Fibroblast of pulmonary artery (primary cell): ENCODE results near the gene DOK6.

Experiments used
- DNase-seq: peaks from one replicate; pipeline ENCODE4 v3.0.0-alpha.2; 2010; ENCODE audit warnings: low read depth
- H3K4me3 ChIP-seq: replicated peaks from 2 replicates; pipeline ENCODE4 v1.5.1; 2011; ENCODE audit warnings: low read depth, mild to moderate bottlenecking, control low read depth, low read length, moderate library complexity
- CTCF ChIP-seq: IDR thresholded peaks from 2 replicates; pipeline ENCODE4 v1.5.1; 2011; ENCODE audit warnings: mild to moderate bottlenecking, control low read depth, low read length, inconsistent platforms; ENCODE audit errors: missing control alignments

Gene DOK6

GRCh38 chr18:69584429-69584828 lies 183.7 kb downstream of the DOK6 start:
- DNase-seq, result no peak
- no peak for TF ChIP-seq CTCF
- no peak overlapping the region for H3K4me3 ChIP-seq

- no peak for TF ChIP-seq CTCF
- H3K4me3 ChIP-seq, result no peak overlapping the region
- DNase-seq, result no peak
Measured at GRCh38 chr18:69585696-69586095, 185.0 kb downstream of the DOK6 start.

GRCh38 chr18:69586537-69586936 lies 185.8 kb downstream of the DOK6 start:
- no peak for DNase-seq

GRCh38 chr18:69588301-69588700 lies 187.6 kb downstream of the DOK6 start:
- peak; percentile 16 for DNase-seq
- peak; percentile 7 for TF ChIP-seq CTCF
- H3K4me3 ChIP-seq, result no peak overlapping the region

More at GRCh38 chr18:69586537-69586936, 185.8 kb downstream of the DOK6 start:
- TF ChIP-seq CTCF, result no peak
- no peak overlapping the region for H3K4me3 ChIP-seq

- H3K4me3 ChIP-seq, result no peak overlapping the region
- DNase-seq, result peak; percentile 13
- TF ChIP-seq CTCF, result no peak
Measured at GRCh38 chr18:69590150-69590549, 189.5 kb downstream of the DOK6 start.

GRCh38 chr18:69596345-69596744 lies 195.7 kb downstream of the DOK6 start:
- DNase-seq, result no peak
- no peak for TF ChIP-seq CTCF
- no peak overlapping the region for H3K4me3 ChIP-seq

- DNase-seq, result no peak
- H3K4me3 ChIP-seq, result no peak overlapping the region
- TF ChIP-seq CTCF, result no peak
Measured at GRCh38 chr18:69597561-69597960, 196.9 kb downstream of the DOK6 start.
